MG63 (cell line): ENCODE results near the gene CCDC69. TPM values are rescaled to one million over a fixed set of nuclear protein-coding genes. Genes with fewer than 3 reads are reported as not detected.
A peak's percentile ranks its signal among the peaks of the same experiment; 100 is the strongest.
"Not testable (repeated sequence)": the region's sequence is repeated elsewhere in the genome, so short reads cannot be mapped to it uniquely, and the experiment has no call there.

ENCODE experiments used
- DNase-seq: peaks from one replicate; pipeline ENCODE4 v3.0.0-alpha.2; 2020
- H3K27me3 ChIP-seq: fragments of 250-450 bp; sonication (Bioruptor Pico); 2 replicates; pipeline ENCODE4 v1.5.1; 2020; ENCODE audit warnings: mild to moderate bottlenecking, moderate library complexity
- H3K36me3 ChIP-seq: fragments of 250-450 bp; sonication (Bioruptor Pico); 2 replicates; pipeline ENCODE4 v1.5.1; 2020; ENCODE audit warnings: mild to moderate bottlenecking, moderate library complexity
- H3K4me3 ChIP-seq: fragments of 250-450 bp; sonication (Bioruptor Pico); 2 replicates; pipeline ENCODE4 v1.5.1; 2020; ENCODE audit warnings: mild to moderate bottlenecking, moderate library complexity
- H3K9me3 ChIP-seq: fragments of 250-450 bp; sonication (Bioruptor Pico); 2 replicates; pipeline ENCODE4 v1.5.1; 2020; ENCODE audit warnings: mild to moderate bottlenecking, moderate library complexity
- total RNA-seq: library from RNA; depleted of rRNA; stranded (reverse); fragments of >200 nt; shearing (Covaris generic); gene quantifications from 2 replicates; pipeline ENCODE4 v1.2.3, GENCODE V29; 2014; ENCODE audit warnings: low replicate concordance

The CCDC69 gene
- total RNA-seq, 1 experiment from 2014 or later = 0.40 TPM

- H3K9me3 ChIP-seq = peaks cover 16% of the 10 kb centered on the region
- DNase-seq = no peak
- H3K27me3 ChIP-seq = 0 out of 2 replicates have a peak, but pooled peaks cover 2% of the 10 kb centered on the region
- no peaks in the 10 kb centered on the region for H3K36me3 ChIP-seq
- no peak overlapping the region for H3K4me3 ChIP-seq
Observed at GRCh38 chr5:151189151-151189550, 34.7 kb downstream of the CCDC69 start.

GRCh38 chr5:151186538-151186937 lies 37.4 kb downstream of the CCDC69 start:
- Histone ChIP-seq H3K36me3 (no peaks in the 10 kb centered on the region), H3K27me3 (no peaks in the 10 kb centered on the region), H3K4me3 (no peak overlapping the region), H3K9me3 (peaks cover 6% of the 10 kb centered on the region)
- DNase-seq = no peak

- no peaks in the 10 kb centered on the region for H3K27me3 ChIP-seq
- no peak for DNase-seq
- peaks cover 4% of the 10 kb centered on the region; the same call in 1 of the 2 replicates for H3K9me3 ChIP-seq
- no peak overlapping the region for H3K4me3 ChIP-seq
- no peaks in the 10 kb centered on the region for H3K36me3 ChIP-seq
Observed at GRCh38 chr5:151186052-151186451, 37.8 kb downstream of the CCDC69 start.

GRCh38 chr5:151184316-151185042 lies 39.4 kb downstream of the CCDC69 start:
- H3K9me3 ChIP-seq = no peaks in the 10 kb centered on the region
- no peaks in the 10 kb centered on the region for H3K36me3 ChIP-seq
- no peaks in the 10 kb centered on the region for H3K27me3 ChIP-seq
- no peak overlapping the region for H3K4me3 ChIP-seq
- no peak for DNase-seq

GRCh38 chr5:151183456-151184245 lies 40.2 kb downstream of the CCDC69 start:
- Histone ChIP-seq H3K9me3 (no peaks in the 10 kb centered on the region), H3K4me3 (no peak overlapping the region), H3K36me3 (no peaks in the 10 kb centered on the region), H3K27me3 (no peaks in the 10 kb centered on the region)
- DNase-seq = no peak

GRCh38 chr5:151182976-151183375 lies 40.9 kb downstream of the CCDC69 start:
- no peak for DNase-seq
- H3K27me3 ChIP-seq = no peaks in the 10 kb centered on the region
- H3K36me3 ChIP-seq = no peaks in the 10 kb centered on the region
- no peak overlapping the region for H3K4me3 ChIP-seq
- no peaks in the 10 kb centered on the region for H3K9me3 ChIP-seq

GRCh38 chr5:151182524-151182900 lies 41.4 kb downstream of the CCDC69 start:
- Histone ChIP-seq H3K9me3 (no peaks in the 10 kb centered on the region), H3K4me3 (no peak overlapping the region), H3K36me3 (no peaks in the 10 kb centered on the region), H3K27me3 (no peaks in the 10 kb centered on the region)
- DNase-seq = no peak

GRCh38 chr5:151181818-151182523 lies 41.9 kb downstream of the CCDC69 start:
- no peaks in the 10 kb centered on the region for H3K27me3 ChIP-seq
- no peaks in the 10 kb centered on the region for H3K36me3 ChIP-seq
- no peak for DNase-seq
- H3K9me3 ChIP-seq = no peaks in the 10 kb centered on the region
- no peak overlapping the region for H3K4me3 ChIP-seq

- Histone ChIP-seq H3K36me3 (no peaks in the 10 kb centered on the region), H3K9me3 (no peaks in the 10 kb centered on the region), H3K4me3 (no peak overlapping the region), H3K27me3 (no peaks in the 10 kb centered on the region; the same call in 1 of the 2 replicates)
- no peak for DNase-seq
Observed at GRCh38 chr5:151180291-151180690, 43.6 kb downstream of the CCDC69 start.

- Histone ChIP-seq H3K9me3 (no peaks in the 10 kb centered on the region), H3K4me3 (no peak overlapping the region), H3K36me3 (no peaks in the 10 kb centered on the region), H3K27me3 (no peaks in the 10 kb centered on the region; the same call in 1 of the 2 replicates)
- DNase-seq = no peak
Observed at GRCh38 chr5:151179489-151179840, 44.4 kb downstream of the CCDC69 start.

- Histone ChIP-seq H3K9me3 (no peaks in the 10 kb centered on the region), H3K27me3 (no peaks in the 10 kb centered on the region; the same call in 1 of the 2 replicates), H3K4me3 (no peak overlapping the region), H3K36me3 (no peaks in the 10 kb centered on the region)
- DNase-seq = no peak
Observed at GRCh38 chr5:151178777-151179488, 45.0 kb downstream of the CCDC69 start.

- Histone ChIP-seq H3K36me3 (no peaks in the 10 kb centered on the region), H3K27me3 (no peaks in the 10 kb centered on the region; the same call in 1 of the 2 replicates), H3K4me3 (no peak overlapping the region), H3K9me3 (no peaks in the 10 kb centered on the region)
- no peak for DNase-seq
Observed at GRCh38 chr5:151178372-151178771, 45.5 kb downstream of the CCDC69 start.

- H3K9me3 ChIP-seq, H3K36me3 ChIP-seq, H3K4me3 ChIP-seq, H3K27me3 ChIP-seq, DNase-seq: not testable (repeated sequence)
Observed at GRCh38 chr5:151176268-151176667, 47.6 kb downstream of the CCDC69 start.

- Histone ChIP-seq H3K27me3 (no peaks in the 10 kb centered on the region; the same call in 1 of the 2 replicates), H3K36me3 (no peaks in the 10 kb centered on the region), H3K4me3 (no peak overlapping the region; the same call in 1 of the 2 replicates), H3K9me3 (no peaks in the 10 kb centered on the region)
- DNase-seq = peak; percentile 30
Observed at GRCh38 chr5:151174612-151175101, 49.2 kb downstream of the CCDC69 start.

- no peaks in the 10 kb centered on the region for H3K9me3 ChIP-seq
- no peak for DNase-seq
- H3K36me3 ChIP-seq = no peaks in the 10 kb centered on the region
- H3K27me3 ChIP-seq = no peaks in the 10 kb centered on the region; the same call in 1 of the 2 replicates
- no peak overlapping the region; the same call in 1 of the 2 replicates for H3K4me3 ChIP-seq
Observed at GRCh38 chr5:151173711-151174611, 49.9 kb downstream of the CCDC69 start.
